GM19023 (cell line): Measurements from ENCODE around the gene DOCK9.
"Not testable (repeated sequence)": the region's sequence is repeated elsewhere in the genome, so short reads cannot be mapped to it uniquely, and the experiment has no call there.

ENCODE experiments used
- ATAC-seq: cut with Tn5 transposase; IDR thresholded peaks from one replicate; pipeline ENCODE4 v1.9.1; 2021; ENCODE audit warnings: mild to moderate bottlenecking, moderate library complexity; ENCODE audit not compliant: unreplicated experiment

Gene DOCK9

GRCh38 chr13:98754468-98754867 is 223.4 kb downstream of the DOCK9 start:
- not testable (repeated sequence) for ATAC-seq

GRCh38 chr13:98752467-98753290 is 225.2 kb downstream of the DOCK9 start, which contains the start of gene SLC15A1:
SLC15A1 (minus strand) TSS chr13:98752672; CDS start chr13:98752598, 74 bp downstream.
- ATAC-seq = no peak

- ATAC-seq = no peak
These were observed 225.9 kb downstream of the DOCK9 start for GRCh38 chr13:98751861-98752466.

- no peak for ATAC-seq
These were observed 226.5 kb downstream of the DOCK9 start for GRCh38 chr13:98751367-98751782.

GRCh38 chr13:98749501-98749900 is 228.4 kb downstream of the DOCK9 start:
- ATAC-seq = no peak

- ATAC-seq = no peak
These were observed 230.9 kb downstream of the DOCK9 start for GRCh38 chr13:98746968-98747367.
